ENCODE results near the gene KEL.

- no peak for TF ChIP-seq POLR2A (IDR thresholded peaks at IDR 0.05)
- no peak for TF ChIP-seq CTCF (IDR thresholded peaks at IDR 0.05)
Observed at GRCh38 chr7:142894985-142895593, 67.1 kb downstream of the KEL start.

Data from thyroid gland (tissue), 4 donors.